ENCODE results near the gene NDUFAB1.
"Not testable (repeated sequence)": the region's sequence is repeated elsewhere in the genome, so short reads cannot be mapped to it uniquely, and the experiment has no call there.

NDUFAB1 gene

DNA sequence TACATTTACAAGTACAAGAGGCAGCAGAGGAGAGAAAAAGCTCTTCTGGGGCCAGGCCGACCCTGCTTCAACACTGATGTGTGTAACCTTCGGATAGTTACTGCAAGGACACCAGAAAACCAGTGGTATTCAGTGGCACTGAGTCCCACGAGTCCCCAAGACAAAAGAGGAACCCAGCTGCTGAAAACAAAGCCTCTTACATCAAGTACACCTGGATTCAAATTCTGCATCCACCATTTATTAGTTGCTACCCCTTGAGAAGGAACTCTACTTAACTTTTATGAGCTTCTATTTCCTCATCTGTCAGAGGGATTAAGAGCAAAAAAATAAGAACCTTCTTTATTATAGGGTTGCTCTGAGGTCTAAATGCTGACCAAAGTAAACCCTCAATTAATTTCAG, 41.6 kb downstream of the NDUFAB1 start:
- no peak for DNase-seq (ENCODE audit: low spot score)

DNA sequence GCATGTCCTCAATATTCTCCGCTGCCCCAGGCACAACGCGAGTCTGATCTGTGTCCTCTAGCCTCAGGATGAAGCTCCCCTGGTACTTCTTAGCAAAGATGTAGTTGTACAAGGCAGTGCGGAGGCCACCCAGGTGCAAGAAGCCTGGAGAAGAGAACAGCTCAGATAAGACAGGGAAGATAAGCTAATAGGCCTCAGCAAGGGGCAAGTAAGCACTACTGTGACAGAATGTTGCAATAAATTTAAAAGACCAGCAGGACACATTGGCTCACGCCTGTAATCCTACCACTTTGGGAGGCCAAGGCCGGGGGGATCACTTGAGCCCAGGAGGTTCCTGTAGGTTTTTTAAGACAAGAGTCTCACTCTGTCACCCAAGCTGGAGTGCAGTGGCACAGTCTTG, 44.0 kb downstream of the NDUFAB1 start:
- DNase-seq (ENCODE audit: low spot score) = no peak

DNA sequence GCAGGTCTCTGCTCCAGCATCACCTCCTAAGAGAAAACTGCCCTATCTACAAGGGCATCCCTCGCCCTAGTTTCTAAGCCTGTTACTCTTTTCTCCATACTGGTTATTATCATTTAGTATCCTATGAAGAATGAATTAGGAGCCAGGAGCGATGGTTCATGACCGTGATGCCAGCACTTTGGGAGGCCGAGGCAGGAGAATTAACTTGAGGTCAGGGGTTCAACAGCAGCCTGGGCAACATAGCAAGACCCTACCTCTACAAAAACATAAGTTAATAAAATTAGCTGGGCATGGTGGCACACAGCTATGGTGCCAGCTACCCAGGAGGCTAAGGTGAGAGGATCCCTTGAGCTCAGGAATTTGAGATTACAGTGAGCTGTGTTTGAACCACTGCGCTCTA, 46.2 kb downstream of the NDUFAB1 start:
- DNase-seq (ENCODE audit: low spot score) = no peak

DNA sequence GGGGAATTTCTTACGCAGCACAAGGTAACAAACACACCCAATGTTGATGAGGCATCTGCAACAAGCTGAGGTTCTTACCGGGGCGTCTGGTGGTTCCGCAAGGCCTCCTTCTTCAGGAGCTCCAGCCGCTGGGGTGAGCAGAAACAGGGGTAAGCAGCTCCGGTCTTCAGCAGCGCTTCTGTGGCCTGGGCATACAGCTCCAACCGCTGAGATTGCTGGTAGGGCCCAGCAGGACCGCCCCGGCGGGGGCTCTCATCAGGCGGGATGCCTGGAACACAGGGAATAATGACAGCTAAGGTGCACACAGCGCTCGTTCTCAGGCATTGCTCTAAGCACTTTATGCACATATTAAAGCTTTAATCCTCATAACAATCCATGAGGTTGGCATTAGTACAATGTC, 51.7 kb downstream of the NDUFAB1 start:
- no peak for DNase-seq (ENCODE audit: low spot score)

- DNase-seq (ENCODE audit: low spot score) = not testable (repeated sequence)
Observed at GRCh38 chr16:23540817-23541178, 55.3 kb downstream of the NDUFAB1 start.

GRCh38 chr16:23539984-23540816, 55.9 kb downstream of the NDUFAB1 start:
- DNase-seq (ENCODE audit: low spot score) = no peak

DNA sequence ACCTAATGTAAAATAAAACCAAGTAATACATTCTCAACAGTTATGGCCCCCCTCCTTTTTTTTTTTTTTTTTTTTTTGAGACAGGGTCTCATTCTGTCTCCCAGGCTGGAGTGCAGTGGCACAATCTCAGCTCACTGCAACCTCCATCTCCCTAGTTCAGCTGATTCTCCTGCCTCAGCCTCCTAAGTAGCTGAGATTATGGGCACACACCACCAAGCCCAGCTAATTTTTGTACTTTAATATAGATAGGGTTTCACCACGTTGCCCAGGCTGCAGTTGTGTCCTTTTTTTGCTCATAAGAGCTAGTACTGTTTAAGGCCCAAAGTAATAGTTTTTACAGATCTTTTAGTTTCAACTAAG, 57.2 kb downstream of the NDUFAB1 start:
- no peak for DNase-seq (ENCODE audit: low spot score)

GRCh38 chr16:23537390-23537789, 58.7 kb downstream of the NDUFAB1 start:
- DNase-seq (ENCODE audit: low spot score) = no peak

GRCh38 chr16:23535901-23536300, 60.2 kb downstream of the NDUFAB1 start:
- no peak for DNase-seq (ENCODE audit: low spot score)

GRCh38 chr16:23534868-23535860, 61.0 kb downstream of the NDUFAB1 start:
- no peak for DNase-seq (ENCODE audit: low spot score)

- DNase-seq (ENCODE audit: low spot score) = no peak
Observed at GRCh38 chr16:23532448-23532847, 63.7 kb downstream of the NDUFAB1 start.

Measured in ecto neural progenitor cell (in vitro differentiated cells).